Endodermal cell (in vitro differentiated cells): ENCODE measurements around the gene ARHGAP20. TPM values are rescaled to one million over a fixed set of nuclear protein-coding genes. Genes with fewer than 3 reads are reported as not detected.

Source experiments
- DNase-seq: peaks from one replicate; pipeline ENCODE4 v3.0.0-alpha.2; 2017
- H3K27ac ChIP-seq: 2 replicates; pipeline ENCODE4 v1.5.1; 2013; ENCODE audit warnings: mild to moderate bottlenecking, low read depth, low read length, moderate library complexity
- H3K27me3 ChIP-seq: 2 replicates; pipeline ENCODE4 v1.6.1; 2013; ENCODE audit warnings: mild to moderate bottlenecking, low read length, moderate library complexity; ENCODE audit not compliant: insufficient read depth, control insufficient read depth, poor library complexity, severe bottlenecking
- H3K36me3 ChIP-seq: 2 replicates; pipeline ENCODE4 v1.7.0; 2013; ENCODE audit warnings: mild to moderate bottlenecking, low read length, moderate library complexity; ENCODE audit not compliant: control insufficient read depth, insufficient read depth
- H3K4me1 ChIP-seq: one replicate; pipeline ENCODE4 v1.7.0; 2013; ENCODE audit warnings: low read length; ENCODE audit not compliant: control insufficient read depth, insufficient read depth
- H3K4me3 ChIP-seq: 2 replicates; pipeline ENCODE4 v1.5.1; 2013; ENCODE audit warnings: mild to moderate bottlenecking, low read length, moderate library complexity
- H3K9ac ChIP-seq: 2 replicates; pipeline ENCODE4 v1.6.1; 2013; ENCODE audit warnings: mild to moderate bottlenecking, low read length, moderate library complexity; ENCODE audit not compliant: poor library complexity, severe bottlenecking; ENCODE audit errors: extremely low read depth
- H3K9me3 ChIP-seq: 2 replicates; pipeline ENCODE4 v1.6.1; 2013; ENCODE audit warnings: mild to moderate bottlenecking, low read length, moderate library complexity; ENCODE audit not compliant: control insufficient read depth
- H3K27ac Mint-ChIP-seq: 2 replicates; pipeline ENCODE4 v1.8.0; 2020; ENCODE audit warnings: mixed read lengths
- H3K27me3 Mint-ChIP-seq: 2 replicates; pipeline ENCODE4 v1.8.0; 2021; ENCODE audit warnings: mild to moderate bottlenecking, mixed read lengths; ENCODE audit not compliant: insufficient read depth
- H3K36me3 Mint-ChIP-seq: 2 replicates; pipeline ENCODE4 v1.8.0; 2020; ENCODE audit warnings: low read depth, mixed read lengths
- H3K4me1 Mint-ChIP-seq: 2 replicates; pipeline ENCODE4 v1.8.0; 2020; ENCODE audit warnings: mixed read lengths
- H3K4me3 Mint-ChIP-seq: 2 replicates; pipeline ENCODE4 v1.8.0; 2020; ENCODE audit warnings: mild to moderate bottlenecking, moderate library complexity, mixed read lengths
- H3K9me3 Mint-ChIP-seq: 2 replicates; pipeline ENCODE4 v1.8.0; 2020; ENCODE audit warnings: mild to moderate bottlenecking, mixed read lengths
- CTCF ChIP-seq: fragments of 200-600 bp; sonication (generic); conservative IDR thresholded peaks from 2 replicates; pipeline ENCODE4 v1.5.0; 2021; ENCODE audit warnings: antibody characterized with exemption, mild to moderate bottlenecking
- WGBS, 2 experiments: methylation state at CpG; one replicate each; pipeline versions ENCODE4 v1.1.5 to v1.1.7; 2013; ENCODE audit warnings: missing lambda C conversion rate in 2 of 2, mixed read lengths in 1 of 2; ENCODE audit not compliant: insufficient coverage in 1 of 2, insufficient read length in 1 of 2; 5-methylcytosine and 5-hydroxymethylcytosine counted together
- total RNA-seq, 2 donors: library from RNA; stranded (reverse); fragmentation: NEBNext Ultra II Directional in 1 of 2; extraction: Animal tissue kit (Norgen Biotek cat#: 25700) in 1 of 2; gene quantifications; 2 replicates in 1 of 2; 3 replicates in 1 of 2; pipeline ENCODE4 v1.2.1, GENCODE V29; 2021

ARHGAP20 gene
- total RNA-seq, 2 donors from 2014 or later = 0.15 to 0.27 TPM

GRCh38 chr11:110614031-110614430, 98.2 kb downstream of the ARHGAP20 start:
- Mint-ChIP-seq H3K36me3 (no peaks in the 10 kb centered on the region), H3K4me1 (no peaks in the 10 kb centered on the region), H3K9me3 (no peaks in the 10 kb centered on the region), H3K4me3 (no peak overlapping the region), H3K27ac (no peak overlapping the region), H3K27me3 (no peaks in the 10 kb centered on the region)
- Histone ChIP-seq H3K9me3 (no peaks in the 10 kb centered on the region), H3K27ac (no peak overlapping the region), H3K27me3 (no peaks in the 10 kb centered on the region), H3K9ac (no peak overlapping the region), H3K36me3 (no peaks in the 10 kb centered on the region), H3K4me1 (no peaks in the 10 kb centered on the region), H3K4me3 (no peak overlapping the region)
- no peak for TF ChIP-seq CTCF
- DNase-seq = no peak
- WGBS, 2 experiments = 95% methylated on average over 2 of the region's 2 CpGs; no CpG with 5 or more reads in 1 of the 2 experiments

GRCh38 chr11:110613197-110613918, 98.9 kb downstream of the ARHGAP20 start:
- no peaks in the 10 kb centered on the region for H3K27me3 Mint-ChIP-seq
- no peaks in the 10 kb centered on the region for H3K4me1 ChIP-seq
- no peak overlapping the region for H3K27ac Mint-ChIP-seq
- H3K4me3 Mint-ChIP-seq = no peak overlapping the region
- no peaks in the 10 kb centered on the region for H3K9me3 ChIP-seq
- TF ChIP-seq CTCF = no peak
- H3K4me3 ChIP-seq = no peak overlapping the region
- no peak overlapping the region for H3K9ac ChIP-seq
- no peaks in the 10 kb centered on the region for H3K27me3 ChIP-seq
- no peak for DNase-seq
- H3K9me3 Mint-ChIP-seq = no peaks in the 10 kb centered on the region
- 88% methylated on average over 2 to 3 of the region's 3 CpGs for WGBS, 2 experiments
- H3K4me1 Mint-ChIP-seq = no peaks in the 10 kb centered on the region
- H3K27ac ChIP-seq = no peak overlapping the region
- no peaks in the 10 kb centered on the region for H3K36me3 ChIP-seq
- H3K36me3 Mint-ChIP-seq = no peaks in the 10 kb centered on the region

GRCh38 chr11:110606415-110606814, 105.8 kb downstream of the ARHGAP20 start:
- H3K27me3 Mint-ChIP-seq = peaks cover 3% of the 10 kb centered on the region

More at GRCh38 chr11:110606415-110606814, 105.8 kb downstream of the ARHGAP20 start:
- Histone ChIP-seq H3K9ac (no peak overlapping the region), H3K27ac (no peak overlapping the region), H3K4me3 (no peak overlapping the region), H3K27me3 (no peaks in the 10 kb centered on the region), H3K36me3 (no peaks in the 10 kb centered on the region), H3K9me3 (no peaks in the 10 kb centered on the region), H3K4me1 (no peaks in the 10 kb centered on the region)
- DNase-seq = peak; percentile 61
- 54 to 70% methylated on average over 5 to 6 of the region's 6 CpGs for WGBS, 2 experiments
- TF ChIP-seq CTCF = peak; percentile 38
- no peaks in the 10 kb centered on the region for H3K9me3 Mint-ChIP-seq
- no peaks in the 10 kb centered on the region for H3K36me3 Mint-ChIP-seq
- H3K4me3 Mint-ChIP-seq = no peak overlapping the region
- H3K4me1 Mint-ChIP-seq = no peaks in the 10 kb centered on the region
- H3K27ac Mint-ChIP-seq = no peak overlapping the region
